SU-DHL-6 (cell line): ENCODE results near the gene RPS6KA5.

Experiments used
- EZH2phosphoT487 ChIP-seq: fragments of 200-600 bp; sonication (generic), shearing (Covaris generic); conservative IDR thresholded peaks from 2 replicates; pipeline ENCODE4 v1.6.1; 2018; ENCODE audit warnings: mild to moderate bottlenecking, antibody characterized with exemption, low read length, moderate library complexity, mixed read lengths
- TF ChIP-seq, protein P1 (sequence below): fragments of 200-600 bp; sonication (generic); IDR thresholded peaks from one replicate; pipeline ENCODE4 v1.5.1; 2017; ENCODE audit warnings: antibody characterized with exemption, mild to moderate bottlenecking, low read length, moderate library complexity; ENCODE audit not compliant: insufficient read depth, poor library complexity, severe bottlenecking

DNA sequence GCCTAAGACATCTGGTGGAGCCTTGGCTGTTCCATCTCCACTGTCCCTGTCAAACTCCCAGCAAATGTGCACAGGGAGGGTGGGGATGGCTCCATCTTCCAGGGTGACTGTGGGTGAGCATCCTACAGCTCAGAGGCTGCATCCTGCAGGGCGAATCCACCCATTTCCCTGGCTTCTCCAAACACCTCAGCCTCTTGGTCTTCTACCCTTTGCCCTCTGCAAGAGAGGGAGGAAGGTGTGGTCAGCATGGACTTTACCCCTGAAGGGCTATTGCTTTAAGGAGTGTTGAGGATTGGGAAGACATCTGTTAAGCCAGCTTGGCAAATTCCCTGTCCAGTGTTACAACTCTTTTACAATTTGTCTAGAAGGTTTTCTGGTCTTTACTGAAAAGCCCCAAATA is 30.3 kb upstream of the RPS6KA5 start:
- TF ChIP-seq, protein P1, sequence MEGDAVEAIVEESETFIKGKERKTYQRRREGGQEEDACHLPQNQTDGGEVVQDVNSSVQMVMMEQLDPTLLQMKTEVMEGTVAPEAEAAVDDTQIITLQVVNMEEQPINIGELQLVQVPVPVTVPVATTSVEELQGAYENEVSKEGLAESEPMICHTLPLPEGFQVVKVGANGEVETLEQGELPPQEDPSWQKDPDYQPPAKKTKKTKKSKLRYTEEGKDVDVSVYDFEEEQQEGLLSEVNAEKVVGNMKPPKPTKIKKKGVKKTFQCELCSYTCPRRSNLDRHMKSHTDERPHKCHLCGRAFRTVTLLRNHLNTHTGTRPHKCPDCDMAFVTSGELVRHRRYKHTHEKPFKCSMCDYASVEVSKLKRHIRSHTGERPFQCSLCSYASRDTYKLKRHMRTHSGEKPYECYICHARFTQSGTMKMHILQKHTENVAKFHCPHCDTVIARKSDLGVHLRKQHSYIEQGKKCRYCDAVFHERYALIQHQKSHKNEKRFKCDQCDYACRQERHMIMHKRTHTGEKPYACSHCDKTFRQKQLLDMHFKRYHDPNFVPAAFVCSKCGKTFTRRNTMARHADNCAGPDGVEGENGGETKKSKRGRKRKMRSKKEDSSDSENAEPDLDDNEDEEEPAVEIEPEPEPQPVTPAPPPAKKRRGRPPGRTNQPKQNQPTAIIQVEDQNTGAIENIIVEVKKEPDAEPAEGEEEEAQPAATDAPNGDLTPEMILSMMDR, result no peak
- no peak for TF ChIP-seq EZH2phosphoT487
